ENCODE data around the gene TENT4A. TPM values are rescaled to one million over a fixed set of nuclear protein-coding genes. Genes with fewer than 3 reads are reported as not detected.

TENT4A gene
- total RNA-seq, 1 experiment from 2014 or later: 51.7 TPM

- intact Hi-C loops (cut with micrococcal nuclease; ENCODE audit: unreplicated experiment): no loop called here
- no peaks in the 10 kb centered on the region for H3K9me3 ChIP-seq (ENCODE audit: low read depth, low read length, poor library complexity, severe bottlenecking)
- no peak overlapping the region for H3K4me3 ChIP-seq (ENCODE audit: low read depth, low read length, poor library complexity, severe bottlenecking)
- H3K27ac ChIP-seq (ENCODE audit: low read depth, low read length, poor library complexity, severe bottlenecking): no peak overlapping the region
- POLR2A ChIA-PET (ENCODE audit: low non-redundant PET): no interaction called here
- BruUV-seq (replicated peaks): no TSS peak
- CTCF ChIA-PET: no interaction called here
- DNase-seq (ENCODE audit: low spot score): no peak
- no peaks in the 10 kb centered on the region for H3K36me3 ChIP-seq (ENCODE audit: insufficient read depth, low read length, poor library complexity, severe bottlenecking)
- TF ChIP-seq EZH2 (IDR thresholded peaks at IDR 0.05; ENCODE audit: borderline replicate concordance, low read depth, low read length, poor library complexity, severe bottlenecking) (no peak), CTCF (conservative IDR thresholded peaks at IDR 0.05; ENCODE audit: low read depth, low read length) (no peak)
- peaks cover 39% of the 10 kb centered on the region for H3K27me3 ChIP-seq (replicated peaks; ENCODE audit: insufficient read depth, low read depth, low read length, poor library complexity)
- no peaks in the 10 kb centered on the region for H3K4me1 ChIP-seq (ENCODE audit: insufficient read depth, low read length, poor library complexity, severe bottlenecking)
Observed at GRCh38 chr5:6692906-6693305, 20.3 kb upstream of the TENT4A start.

GRCh38 chr5:6698696-6699095 lies 14.5 kb upstream of the TENT4A start:
- no peaks in the 10 kb centered on the region for H3K9me3 ChIP-seq (ENCODE audit: low read depth, low read length, poor library complexity, severe bottlenecking)
- no peaks in the 10 kb centered on the region for H3K4me1 ChIP-seq (ENCODE audit: insufficient read depth, low read length, poor library complexity, severe bottlenecking)
- BruUV-seq (replicated peaks): no TSS peak
- no peak overlapping the region for H3K27ac ChIP-seq (ENCODE audit: low read depth, low read length, poor library complexity, severe bottlenecking)
- no peaks in the 10 kb centered on the region for H3K36me3 ChIP-seq (ENCODE audit: insufficient read depth, low read length, poor library complexity, severe bottlenecking)
- no peak for DNase-seq (ENCODE audit: low spot score)
- POLR2A ChIA-PET (ENCODE audit: low non-redundant PET): no interaction called here
- CTCF ChIA-PET: no interaction called here
- TF ChIP-seq CTCF (conservative IDR thresholded peaks at IDR 0.05; ENCODE audit: low read depth, low read length) (no peak), EZH2 (IDR thresholded peaks at IDR 0.05; ENCODE audit: borderline replicate concordance, low read depth, low read length, poor library complexity, severe bottlenecking) (no peak)
- peaks cover 10% of the 10 kb centered on the region for H3K27me3 ChIP-seq (replicated peaks; ENCODE audit: insufficient read depth, low read depth, low read length, poor library complexity)
- intact Hi-C loops (cut with micrococcal nuclease; ENCODE audit: unreplicated experiment): no loop called here
- no peak overlapping the region for H3K4me3 ChIP-seq (ENCODE audit: low read depth, low read length, poor library complexity, severe bottlenecking)

- Histone ChIP-seq H3K27me3 (replicated peaks; ENCODE audit: insufficient read depth, low read depth, low read length, poor library complexity) (peaks cover 8% of the 10 kb centered on the region), H3K9me3 (ENCODE audit: low read depth, low read length, poor library complexity, severe bottlenecking) (no peaks in the 10 kb centered on the region), H3K4me1 (ENCODE audit: insufficient read depth, low read length, poor library complexity, severe bottlenecking) (no peaks in the 10 kb centered on the region), H3K27ac (ENCODE audit: low read depth, low read length, poor library complexity, severe bottlenecking) (no peak overlapping the region), H3K36me3 (ENCODE audit: insufficient read depth, low read length, poor library complexity, severe bottlenecking) (no peaks in the 10 kb centered on the region), H3K4me3 (ENCODE audit: low read depth, low read length, poor library complexity, severe bottlenecking) (no peak overlapping the region)
- intact Hi-C loops (cut with micrococcal nuclease; ENCODE audit: unreplicated experiment): no loop called here
- BruUV-seq (replicated peaks): no TSS peak
- no peak for DNase-seq (ENCODE audit: low spot score)
- ChIA-PET CTCF (no interaction called here), POLR2A (ENCODE audit: low non-redundant PET) (no interaction called here)
- no peak for TF ChIP-seq CTCF (conservative IDR thresholded peaks at IDR 0.05; ENCODE audit: low read depth, low read length)
- no peak for TF ChIP-seq EZH2 (IDR thresholded peaks at IDR 0.05; ENCODE audit: borderline replicate concordance, low read depth, low read length, poor library complexity, severe bottlenecking)
Observed at GRCh38 chr5:6699357-6699756, 13.9 kb upstream of the TENT4A start.
